Stimulated activated CD8-positive, alpha-beta memory T cell treated with anti-CD3 and anti-CD28 coated beads, Interleukin-7, amount 100 ng/mL, for 4 hours (primary cell): ENCODE measurements around the gene CABCOCO1.

Experiments
- DNase-seq, 2 donors: peaks; one replicate each; pipeline ENCODE4 v3.0.0-alpha.2; 2020; ENCODE audit warnings: low read depth in 2 of 2

The CABCOCO1 gene

DNA sequence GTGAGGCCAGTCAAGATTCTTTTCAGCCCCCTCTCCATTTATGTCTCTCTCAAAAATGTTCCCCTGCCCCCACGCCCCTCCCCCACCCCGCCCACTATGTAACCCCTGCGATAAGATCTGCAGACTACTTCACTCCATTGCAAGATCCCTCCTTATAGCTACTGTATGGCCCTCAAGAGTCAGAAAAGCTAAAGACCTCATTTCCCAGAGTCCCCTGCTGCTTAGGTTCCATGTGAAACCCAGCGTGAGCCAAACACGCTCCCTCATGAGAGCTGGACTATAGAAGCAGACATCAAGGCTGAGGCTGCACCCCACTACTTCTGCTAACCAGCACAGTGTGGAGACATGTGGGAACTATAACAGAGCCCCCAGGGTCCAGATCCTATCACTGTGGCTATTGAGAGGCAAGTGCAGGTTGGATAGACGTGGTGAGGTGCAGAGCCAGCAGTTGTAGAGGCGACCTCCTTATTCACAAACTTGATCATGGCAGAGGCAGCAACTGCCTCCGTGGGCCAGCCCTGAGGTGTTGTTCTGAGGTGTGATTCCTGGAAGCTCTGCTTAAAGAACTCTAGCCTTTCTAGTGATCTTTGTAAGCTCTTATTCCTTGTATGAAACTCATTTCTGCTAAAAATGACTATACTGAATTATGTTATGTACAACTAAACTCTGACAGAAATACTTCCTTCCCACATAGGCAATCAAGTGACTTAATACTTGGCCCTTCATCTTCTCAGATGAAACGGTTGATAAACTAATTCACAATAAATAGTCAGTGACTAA, 121.8 kb downstream of the CABCOCO1 start:
- no peak for DNase-seq

- DNase-seq = no peak
Observed at GRCh38 chr10:61785473-61786105, 122.9 kb downstream of the CABCOCO1 start.

DNA sequence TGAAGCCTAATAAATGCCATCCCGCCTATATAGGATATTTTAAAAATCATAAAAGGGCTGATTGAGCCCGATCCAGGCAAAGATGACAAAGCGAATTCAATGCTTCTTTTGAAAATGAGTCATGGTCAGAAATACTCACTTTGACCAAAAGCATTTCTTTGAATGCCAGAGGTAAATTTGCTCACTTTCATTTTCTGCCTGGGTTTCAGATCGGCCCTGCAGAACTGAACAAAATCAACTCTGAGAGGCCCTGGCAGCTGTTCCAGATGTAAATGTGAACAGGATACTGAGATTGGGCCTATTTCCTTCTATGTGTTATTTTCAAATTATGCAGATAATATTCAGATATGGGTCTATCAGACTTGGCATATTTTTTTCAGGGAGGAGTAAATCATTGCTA, 124.0 kb downstream of the CABCOCO1 start:
- DNase-seq = no peak

- no peak for DNase-seq
Observed at GRCh38 chr10:61787170-61787569, 124.4 kb downstream of the CABCOCO1 start.

- DNase-seq = no peak
Observed at GRCh38 chr10:61789031-61789430, 126.3 kb downstream of the CABCOCO1 start.

GRCh38 chr10:61791216-61791615, 128.5 kb downstream of the CABCOCO1 start:
- DNase-seq = no peak

DNA sequence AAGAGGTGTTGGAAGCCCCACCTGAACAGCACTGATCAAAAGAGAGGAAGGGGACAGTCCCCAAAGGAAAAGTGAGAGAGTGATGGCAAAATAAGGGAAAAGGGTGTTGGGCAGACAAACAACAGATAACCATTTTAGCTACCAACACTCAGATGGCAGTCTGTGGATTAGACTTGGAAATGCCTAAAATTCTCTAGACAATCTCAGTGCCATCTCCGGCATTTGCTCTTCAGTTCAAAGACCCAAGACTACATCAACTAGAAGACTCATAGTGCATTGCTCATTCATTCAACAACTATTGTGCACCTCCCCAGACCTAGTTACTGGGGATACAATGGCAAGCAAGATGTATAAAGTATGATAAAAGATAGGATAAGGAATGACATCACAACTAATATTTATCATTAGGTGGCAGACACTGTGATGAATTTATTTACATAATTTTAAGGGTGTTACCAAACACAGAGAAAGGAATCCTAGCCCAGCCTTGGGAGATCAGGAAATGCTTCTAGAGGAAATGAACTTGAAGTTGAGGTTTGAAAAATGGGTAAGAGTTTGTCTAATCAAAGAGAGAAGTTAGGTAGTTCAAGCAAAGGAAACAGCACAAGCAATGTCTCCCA, 129.5 kb downstream of the CABCOCO1 start:
- DNase-seq = no peak

DNA sequence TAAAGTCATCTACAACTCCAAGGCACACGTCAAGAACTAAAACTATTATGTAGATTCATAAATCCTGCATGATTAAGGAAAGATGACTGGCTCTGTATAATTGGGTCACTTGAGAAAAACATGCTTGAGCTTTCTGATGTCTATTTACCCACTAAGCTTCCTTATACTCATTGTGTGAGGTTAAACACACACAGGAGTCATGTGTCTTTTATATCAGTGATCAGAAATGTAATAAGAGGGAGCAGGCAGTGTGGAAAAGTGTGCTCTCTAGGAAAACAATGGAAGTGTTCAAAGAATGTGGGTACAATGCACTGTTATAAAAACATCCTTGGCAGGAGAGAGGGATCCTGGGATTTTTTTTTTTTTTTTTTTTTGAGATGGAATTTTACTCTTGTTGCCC, 130.2 kb downstream of the CABCOCO1 start:
- no peak for DNase-seq

GRCh38 chr10:61793760-61794703, 131.3 kb downstream of the CABCOCO1 start:
- DNase-seq = no peak

DNA sequence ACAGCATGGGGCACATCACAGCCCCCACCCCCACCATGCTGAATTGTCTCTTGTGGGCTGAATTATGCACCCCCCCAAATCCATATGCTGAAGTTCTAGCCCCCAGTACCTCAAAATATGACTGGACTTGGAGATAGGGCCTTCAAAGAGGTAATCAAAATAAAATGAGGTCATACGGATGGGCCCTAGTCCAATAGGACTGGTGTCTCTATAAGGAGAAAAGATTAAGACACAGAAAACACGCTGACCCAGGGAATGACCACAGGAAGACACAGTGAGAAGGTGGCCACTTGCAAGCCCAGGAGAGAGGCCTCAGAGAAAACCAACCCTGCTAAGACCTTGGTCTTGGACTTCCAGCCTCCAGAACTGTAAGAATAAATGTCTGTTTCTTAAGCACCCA, 132.4 kb downstream of the CABCOCO1 start:
- DNase-seq = no peak

DNA sequence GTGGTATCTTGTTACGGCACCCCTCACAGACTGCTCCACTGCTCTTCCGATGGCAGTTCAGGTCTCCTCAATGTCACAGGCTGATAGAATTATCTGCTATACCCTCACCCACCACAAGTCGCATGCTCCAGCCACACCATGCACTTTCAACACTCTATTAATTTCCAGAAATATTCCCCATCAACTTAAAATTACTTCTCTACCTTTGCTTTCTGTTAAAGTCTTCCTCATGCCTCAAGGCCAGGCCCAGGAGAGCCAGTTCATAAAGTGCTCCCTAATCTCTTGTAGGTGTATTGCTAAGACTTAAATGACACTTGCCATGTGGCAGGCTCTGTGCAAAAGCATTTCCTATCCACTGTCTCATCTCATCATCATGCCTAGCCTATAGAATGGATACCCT, 132.8 kb downstream of the CABCOCO1 start:
- DNase-seq = no peak

DNA sequence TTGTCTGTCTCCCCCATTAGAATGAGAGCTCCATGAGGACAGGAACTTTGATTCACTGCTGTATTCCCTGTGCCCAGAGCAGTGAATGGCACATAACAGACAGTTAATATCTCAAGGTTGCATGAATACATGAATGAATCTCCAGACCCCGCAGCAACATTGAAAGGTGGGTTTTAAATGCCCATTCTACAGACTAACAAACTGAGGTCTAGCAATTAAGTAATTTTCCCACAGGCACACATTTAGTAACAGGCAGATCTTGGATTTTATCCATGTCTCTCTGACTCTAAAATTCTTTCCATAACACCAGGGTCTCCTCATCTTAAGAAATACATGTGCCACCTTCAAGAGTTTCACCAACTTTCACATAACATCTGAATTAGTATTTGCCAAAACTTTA, 134.1 kb downstream of the CABCOCO1 start:
- DNase-seq = no peak

GRCh38 chr10:61797304-61798153, 134.8 kb downstream of the CABCOCO1 start:
- DNase-seq = no peak

DNA sequence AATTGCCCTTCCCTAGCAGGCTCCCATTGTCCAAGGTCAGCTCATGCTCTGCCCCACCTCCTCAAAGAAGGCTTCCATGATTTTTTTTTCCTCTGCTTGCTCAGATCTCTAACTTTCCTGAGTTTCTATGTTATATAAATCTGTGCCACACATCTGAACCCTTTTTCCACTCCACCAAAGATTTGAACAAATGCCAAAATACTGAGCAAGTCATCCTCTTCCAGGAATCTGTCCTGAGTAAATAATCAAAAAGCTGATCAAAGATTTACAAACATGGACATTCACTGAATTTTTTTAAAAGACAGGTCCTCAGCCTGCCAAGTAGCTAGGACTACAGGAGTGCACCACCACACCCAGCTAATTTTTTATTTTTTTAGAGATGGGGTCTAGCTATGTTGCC, 136.0 kb downstream of the CABCOCO1 start:
- no peak for DNase-seq

GRCh38 chr10:61801484-61801883, 138.8 kb downstream of the CABCOCO1 start:
- DNase-seq = no peak

- DNase-seq = no peak
Observed at GRCh38 chr10:61803269-61803668, 140.5 kb downstream of the CABCOCO1 start.

GRCh38 chr10:61804414-61804813, 141.7 kb downstream of the CABCOCO1 start:
- DNase-seq = no peak

DNA sequence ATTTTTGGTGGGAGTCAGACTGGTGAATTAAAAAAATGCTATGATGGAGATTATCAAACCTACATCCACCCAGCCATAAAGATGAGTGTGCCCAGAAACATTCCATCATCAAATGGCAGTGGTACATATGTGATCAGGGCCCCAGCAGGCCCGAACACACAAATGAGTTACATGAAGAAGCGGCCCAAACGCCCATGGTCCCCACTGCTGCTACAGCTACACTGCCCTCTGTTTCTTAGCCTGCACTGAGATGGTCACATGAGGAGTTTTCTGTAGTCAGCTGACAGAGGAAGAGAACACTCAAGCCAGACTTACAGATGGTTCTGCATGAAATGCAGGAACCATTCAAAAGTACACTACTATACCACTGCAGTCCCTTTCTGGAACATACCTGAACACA, 142.4 kb downstream of the CABCOCO1 start:
- no peak for DNase-seq

DNA sequence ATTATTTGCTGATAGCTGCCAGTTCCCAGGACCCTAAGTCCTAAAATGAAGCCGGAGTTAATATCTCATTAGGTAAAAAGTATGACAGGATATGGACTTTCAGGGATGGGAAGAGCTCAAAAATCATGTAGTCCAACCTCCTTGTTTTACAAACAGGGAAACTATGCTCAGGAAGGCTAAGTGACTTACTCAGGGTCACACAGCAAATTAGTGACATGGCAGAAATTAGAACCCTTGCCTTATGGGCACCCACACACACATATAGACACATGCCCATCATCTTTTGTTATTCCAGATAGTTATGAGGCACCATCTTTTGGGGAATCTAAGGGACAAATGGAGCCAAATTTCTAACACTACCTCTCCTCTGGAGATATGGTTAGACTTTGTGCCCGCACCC, 147.5 kb downstream of the CABCOCO1 start:
- no peak for DNase-seq

DNA sequence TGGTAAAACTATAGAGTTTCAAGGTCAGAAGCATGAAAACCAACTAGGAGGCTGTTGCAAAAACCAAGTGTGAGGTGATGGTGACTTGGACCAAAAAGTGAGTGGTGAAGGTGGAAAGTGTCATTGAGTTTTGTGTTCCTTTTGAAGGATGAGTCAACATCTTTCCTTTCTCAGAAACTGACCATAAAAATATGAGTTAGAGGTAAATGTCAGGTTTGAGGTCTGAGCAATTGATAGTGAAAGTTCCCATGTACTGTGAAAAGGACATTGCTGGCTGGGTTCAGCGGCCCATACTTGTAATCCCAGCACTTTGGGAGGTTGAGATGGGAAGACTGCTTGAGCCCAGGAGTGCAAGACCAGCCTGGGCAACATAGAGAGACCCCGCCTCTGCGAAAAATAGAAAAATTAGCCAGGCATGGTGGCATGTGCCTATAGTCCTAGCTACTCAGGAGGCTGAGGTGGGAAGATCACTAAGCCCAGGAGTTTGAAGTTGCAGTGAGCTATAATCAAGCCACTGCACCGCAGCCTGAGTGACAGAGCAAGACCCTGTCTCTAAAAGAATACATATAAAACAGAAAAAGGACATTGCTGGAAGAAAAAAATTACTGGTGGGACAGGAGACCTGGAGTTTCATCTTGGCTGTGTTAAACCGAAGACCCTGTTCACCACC, 149.5 kb downstream of the CABCOCO1 start:
- no peak for DNase-seq
